DND-41 (cell line): ENCODE data around the gene HRH2.

Source experiments
- ATAC-seq: fragments of 200-7000 bp; cut with Tn5 transposase; 3 replicates; pipeline ENCODE4 v1.9.1; 2021; ENCODE audit warnings: low read depth; ENCODE audit not compliant: insufficient read depth
- DNase-seq: peaks from one replicate; pipeline ENCODE4 v3.0.0-alpha.2; 2020
- H2AFZ ChIP-seq: 2 replicates; pipeline ENCODE4 v1.6.0; 2012; ENCODE audit warnings: low read depth, low read length
- H3K27ac ChIP-seq: 2 replicates; pipeline ENCODE4 v1.5.1; 2012; ENCODE audit warnings: low read length, inconsistent platforms
- H3K27me3 ChIP-seq: fragments of 200-600 bp; sonication (generic); 2 replicates; pipeline ENCODE4 v1.6.0; 2012; ENCODE audit warnings: low read length, mild to moderate bottlenecking, inconsistent platforms; ENCODE audit not compliant: insufficient read depth, poor library complexity
- H3K36me3 ChIP-seq: 2 replicates; pipeline ENCODE4 v1.5.1; 2012; ENCODE audit warnings: low read length, inconsistent platforms; ENCODE audit not compliant: insufficient read depth
- H3K4me1 ChIP-seq: 2 replicates; pipeline ENCODE4 v1.5.1; 2012; ENCODE audit warnings: mild to moderate bottlenecking, low read length; ENCODE audit not compliant: insufficient read depth
- H3K4me2 ChIP-seq: 2 replicates; pipeline ENCODE4 v1.6.0; 2012; ENCODE audit warnings: mild to moderate bottlenecking, moderate library complexity, low read length, inconsistent platforms; ENCODE audit not compliant: insufficient read depth
- H3K4me3 ChIP-seq, 2 experiments: fragments of 200-600 bp in 1 of 2; shearing (Covaris generic) in 1 of 2; 2 replicates each; pipeline ENCODE4 v1.5.1; 2012 to 2016; ENCODE audit warnings: inconsistent platforms in 2 of 2, low read length in 2 of 2, mild to moderate bottlenecking in 2 of 2, low read depth in 1 of 2, moderate library complexity in 1 of 2
- H3K79me2 ChIP-seq: 2 replicates; pipeline ENCODE4 v1.6.0; 2012; ENCODE audit warnings: low read length, inconsistent platforms; ENCODE audit not compliant: insufficient read depth
- H3K9ac ChIP-seq: 2 replicates; pipeline ENCODE4 v1.6.0; 2012; ENCODE audit warnings: low read depth, mild to moderate bottlenecking, inconsistent platforms, low read length, moderate library complexity
- H3K9me3 ChIP-seq: 2 replicates; pipeline ENCODE4 v1.5.1; 2012; ENCODE audit warnings: low read length, moderate library complexity, mild to moderate bottlenecking, inconsistent platforms; ENCODE audit not compliant: insufficient read depth, severe bottlenecking
- H4K20me1 ChIP-seq: 2 replicates; pipeline ENCODE4 v1.6.0; 2012; ENCODE audit warnings: low read length; ENCODE audit not compliant: insufficient read depth
- EZH2 ChIP-seq: IDR thresholded peaks from 3 replicates; pipeline ENCODE4 v1.6.1; 2012; ENCODE audit warnings: borderline replicate concordance, low read depth, mild to moderate bottlenecking, moderate library complexity, low read length, inconsistent platforms; ENCODE audit not compliant: severe bottlenecking
- TF ChIP-seq, protein P1 (sequence below): IDR thresholded peaks from 2 replicates; pipeline ENCODE4 v1.5.1; 2012; ENCODE audit warnings: borderline replicate concordance, low read length, moderate library complexity, mild to moderate bottlenecking; ENCODE audit not compliant: poor library complexity, severe bottlenecking; ENCODE audit errors: extremely low read depth

Gene HRH2

DNA sequence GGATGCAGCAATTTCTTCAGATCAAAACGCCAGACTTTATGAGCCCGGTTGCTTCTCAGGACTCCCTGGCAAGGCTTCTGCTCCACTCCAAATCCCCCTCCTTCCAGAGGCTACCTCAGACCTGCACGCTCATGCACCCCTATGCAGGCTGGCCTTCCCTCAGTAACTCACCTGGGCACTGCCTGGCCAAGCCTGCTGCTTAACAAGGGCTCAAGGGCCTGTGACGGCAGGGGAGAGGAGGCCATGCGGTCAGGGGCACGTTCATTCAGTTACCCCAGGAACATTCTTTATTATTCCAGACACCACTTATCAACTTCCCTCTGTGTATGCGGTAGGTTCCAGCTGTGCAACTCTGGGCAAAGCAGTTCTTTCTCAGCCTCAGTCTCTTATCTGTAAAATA lies 79.6 kb downstream of the HRH2 start:
- Histone ChIP-seq H3K9me3 (no peaks in the 10 kb centered on the region), H3K27me3 (no peaks in the 10 kb centered on the region), H3K36me3 (no peaks in the 10 kb centered on the region), H3K4me3 (no peak overlapping the region), H3K27ac (no peak overlapping the region), H3K4me2 (no peak overlapping the region), H3K4me1 (no peaks in the 10 kb centered on the region), H4K20me1 (no peaks in the 10 kb centered on the region), H2AFZ (no peak overlapping the region), H3K9ac (no peak overlapping the region), H3K79me2 (no peaks in the 10 kb centered on the region)
- ATAC-seq (no peak), DNase-seq (no peak)
- TF ChIP-seq, protein P1, sequence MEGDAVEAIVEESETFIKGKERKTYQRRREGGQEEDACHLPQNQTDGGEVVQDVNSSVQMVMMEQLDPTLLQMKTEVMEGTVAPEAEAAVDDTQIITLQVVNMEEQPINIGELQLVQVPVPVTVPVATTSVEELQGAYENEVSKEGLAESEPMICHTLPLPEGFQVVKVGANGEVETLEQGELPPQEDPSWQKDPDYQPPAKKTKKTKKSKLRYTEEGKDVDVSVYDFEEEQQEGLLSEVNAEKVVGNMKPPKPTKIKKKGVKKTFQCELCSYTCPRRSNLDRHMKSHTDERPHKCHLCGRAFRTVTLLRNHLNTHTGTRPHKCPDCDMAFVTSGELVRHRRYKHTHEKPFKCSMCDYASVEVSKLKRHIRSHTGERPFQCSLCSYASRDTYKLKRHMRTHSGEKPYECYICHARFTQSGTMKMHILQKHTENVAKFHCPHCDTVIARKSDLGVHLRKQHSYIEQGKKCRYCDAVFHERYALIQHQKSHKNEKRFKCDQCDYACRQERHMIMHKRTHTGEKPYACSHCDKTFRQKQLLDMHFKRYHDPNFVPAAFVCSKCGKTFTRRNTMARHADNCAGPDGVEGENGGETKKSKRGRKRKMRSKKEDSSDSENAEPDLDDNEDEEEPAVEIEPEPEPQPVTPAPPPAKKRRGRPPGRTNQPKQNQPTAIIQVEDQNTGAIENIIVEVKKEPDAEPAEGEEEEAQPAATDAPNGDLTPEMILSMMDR: no peak
- TF ChIP-seq EZH2: no peak

DNA sequence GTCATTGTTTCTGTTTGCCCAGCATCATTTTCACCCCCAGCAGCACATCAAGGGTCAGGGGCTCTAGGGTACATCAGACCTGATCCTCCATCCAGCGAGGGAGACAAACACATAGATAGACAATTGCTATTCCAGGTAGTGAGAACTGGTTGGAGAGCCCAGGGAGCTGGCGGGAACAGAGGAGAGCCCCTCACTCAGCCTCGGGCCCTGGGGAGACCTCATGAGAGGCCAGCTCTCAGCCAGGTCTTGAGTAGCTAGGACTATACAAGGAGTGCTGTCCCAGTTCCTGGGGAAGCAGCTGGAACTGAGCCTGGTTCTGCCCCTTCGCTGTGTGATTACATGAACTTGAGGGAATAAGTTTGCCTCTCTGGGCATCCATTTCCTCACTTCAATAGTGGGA lies 80.3 kb downstream of the HRH2 start:
- Histone ChIP-seq H3K27me3 (no peaks in the 10 kb centered on the region), H3K4me1 (no peaks in the 10 kb centered on the region), H2AFZ (no peak overlapping the region), H3K9me3 (no peaks in the 10 kb centered on the region), H3K4me2 (no peak overlapping the region), H3K9ac (no peak overlapping the region), H3K4me3 (no peak overlapping the region), H3K79me2 (no peaks in the 10 kb centered on the region), H3K27ac (no peak overlapping the region), H3K36me3 (no peaks in the 10 kb centered on the region), H4K20me1 (no peaks in the 10 kb centered on the region)
- TF ChIP-seq EZH2: no peak
- TF ChIP-seq, protein P1: no peak
- ATAC-seq (no peak), DNase-seq (no peak)

DNA sequence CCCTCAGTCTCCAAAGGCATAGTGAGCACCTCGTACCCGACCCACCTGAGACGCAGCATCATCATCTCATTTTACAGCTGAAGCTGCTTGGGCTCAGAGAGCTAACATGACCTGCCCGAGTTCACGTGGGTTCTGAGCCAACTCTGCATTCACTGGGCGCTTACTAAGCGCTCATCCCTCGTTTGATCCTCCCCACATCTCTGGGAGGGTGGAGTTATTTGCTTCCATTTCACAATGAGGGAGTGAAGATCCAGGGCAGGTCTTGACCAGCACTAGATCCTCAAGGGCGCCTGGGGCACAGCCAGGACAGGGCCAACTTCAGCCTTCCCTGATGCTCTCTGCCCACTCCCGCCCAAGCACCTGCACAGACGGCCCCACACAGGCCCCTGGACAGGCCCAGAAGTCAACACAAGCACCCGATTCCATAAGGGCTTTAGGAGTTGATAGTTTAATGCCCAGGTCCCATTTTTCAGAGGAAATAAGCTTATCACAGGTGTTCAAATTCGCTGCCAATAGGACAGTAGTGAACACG lies 80.8 kb downstream of the HRH2 start:
- ATAC-seq: no peak
- Histone ChIP-seq H3K9me3 (no peaks in the 10 kb centered on the region), H3K4me2 (no peak overlapping the region), H3K27me3 (no peaks in the 10 kb centered on the region), H3K9ac (no peak overlapping the region), H2AFZ (no peak overlapping the region), H3K4me3 (no peak overlapping the region), H4K20me1 (no peaks in the 10 kb centered on the region), H3K27ac (no peak overlapping the region), H3K79me2 (no peaks in the 10 kb centered on the region), H3K4me1 (no peaks in the 10 kb centered on the region), H3K36me3 (no peaks in the 10 kb centered on the region)
- TF ChIP-seq, protein P1: no peak
- TF ChIP-seq EZH2: no peak
- no peak for DNase-seq

DNA sequence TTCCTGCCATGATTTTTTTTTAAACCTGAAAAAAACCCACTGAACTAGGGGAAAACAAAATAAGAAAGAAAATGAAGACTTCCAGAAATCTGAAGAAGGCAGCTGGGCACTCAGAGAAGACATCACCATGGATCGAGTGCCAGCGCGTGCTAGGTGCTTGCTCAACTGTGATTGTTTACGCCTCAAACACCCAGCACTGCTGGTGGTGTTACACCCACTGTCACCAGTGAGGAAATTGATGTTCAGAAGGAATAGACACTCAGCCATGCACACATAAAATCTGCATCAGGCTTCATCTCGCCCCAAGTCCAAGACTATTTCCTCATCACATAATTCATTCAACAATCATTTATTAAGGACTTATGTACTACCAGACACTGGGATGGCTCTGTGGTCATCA lies 82.1 kb downstream of the HRH2 start:
- H3K36me3 ChIP-seq: no peaks in the 10 kb centered on the region
- no peak overlapping the region for H3K27ac ChIP-seq
- no peak overlapping the region for H3K4me3 ChIP-seq
- H3K9ac ChIP-seq: no peak overlapping the region
- no peak overlapping the region for H2AFZ ChIP-seq
- no peaks in the 10 kb centered on the region for H4K20me1 ChIP-seq
- no peak for DNase-seq
- ATAC-seq: no peak
- H3K4me1 ChIP-seq: no peaks in the 10 kb centered on the region
- H3K9me3 ChIP-seq: no peaks in the 10 kb centered on the region
- TF ChIP-seq EZH2: no peak
- TF ChIP-seq, protein P1: no peak
- no peaks in the 10 kb centered on the region for H3K79me2 ChIP-seq
- no peaks in the 10 kb centered on the region for H3K27me3 ChIP-seq
- no peak overlapping the region for H3K4me2 ChIP-seq
